T1000 (cell line): Measurements from ENCODE around the gene UBE2Q2.
"Not testable (repeated sequence)": the region's sequence is repeated elsewhere in the genome, so short reads cannot be mapped to it uniquely, and the experiment has no call there.

ENCODE experiments used
- DNase-seq: peaks from one replicate; lab custom pipeline; 2025; ENCODE audit warnings: mixed read lengths; lab: John Stamatoyannopoulos, UW

The UBE2Q2 gene

GRCh38 chr15:75842722-75843677 is at the start of gene UBE2Q2:
Gene UBE2Q2, plus strand, starts transcription at chr15:75843447. Its CDS starts 220 bp downstream, at chr15:75843667.
- peak; percentile 44 for DNase-seq

- no peak for DNase-seq
Measured at GRCh38 chr15:75796321-75796720, 46.9 kb upstream of the UBE2Q2 start.

DNA sequence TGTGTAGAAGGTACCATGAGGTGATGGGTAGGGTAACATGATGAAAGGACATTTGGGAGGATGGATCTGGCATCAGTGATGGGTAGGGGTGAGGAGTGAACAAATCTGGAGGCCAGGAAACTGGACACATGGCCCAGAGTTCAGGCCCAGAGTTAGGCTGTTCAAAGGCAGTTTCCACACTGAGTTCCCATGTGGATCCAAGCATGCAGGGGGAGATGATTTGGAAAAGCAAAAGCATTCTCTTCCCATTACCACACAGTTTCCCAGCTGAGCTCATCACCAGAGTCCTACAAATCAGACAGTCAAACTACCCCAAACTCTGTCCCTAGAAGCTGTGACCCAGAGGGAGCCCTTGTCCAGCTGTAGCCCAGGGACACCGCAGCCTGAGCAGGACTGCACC is 46.1 kb upstream of the UBE2Q2 start:
- DNase-seq, result not testable (repeated sequence)

- DNase-seq, result no peak
Measured at GRCh38 chr15:75799190-75799589, 44.1 kb upstream of the UBE2Q2 start.

DNA sequence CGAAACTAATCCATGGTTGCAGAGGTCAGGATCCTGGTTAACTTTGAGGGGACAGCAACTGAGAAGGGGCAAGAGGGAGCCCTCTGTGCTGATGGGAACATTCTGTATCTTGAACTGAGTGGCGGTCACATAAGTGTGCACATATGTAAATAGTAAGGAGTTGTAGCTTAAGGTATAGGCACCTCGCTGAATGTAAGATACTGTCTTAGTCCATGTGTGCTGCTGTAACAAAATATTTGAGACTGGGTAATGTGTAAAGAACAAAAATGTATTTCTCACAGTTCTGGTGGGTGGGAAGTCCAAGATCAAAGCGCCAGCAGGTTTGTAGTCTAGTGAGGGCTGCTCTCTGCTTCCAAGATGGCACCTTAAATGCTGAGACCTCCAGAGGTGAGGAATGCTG is 42.8 kb upstream of the UBE2Q2 start:
- DNase-seq, result not testable (repeated sequence)

DNA sequence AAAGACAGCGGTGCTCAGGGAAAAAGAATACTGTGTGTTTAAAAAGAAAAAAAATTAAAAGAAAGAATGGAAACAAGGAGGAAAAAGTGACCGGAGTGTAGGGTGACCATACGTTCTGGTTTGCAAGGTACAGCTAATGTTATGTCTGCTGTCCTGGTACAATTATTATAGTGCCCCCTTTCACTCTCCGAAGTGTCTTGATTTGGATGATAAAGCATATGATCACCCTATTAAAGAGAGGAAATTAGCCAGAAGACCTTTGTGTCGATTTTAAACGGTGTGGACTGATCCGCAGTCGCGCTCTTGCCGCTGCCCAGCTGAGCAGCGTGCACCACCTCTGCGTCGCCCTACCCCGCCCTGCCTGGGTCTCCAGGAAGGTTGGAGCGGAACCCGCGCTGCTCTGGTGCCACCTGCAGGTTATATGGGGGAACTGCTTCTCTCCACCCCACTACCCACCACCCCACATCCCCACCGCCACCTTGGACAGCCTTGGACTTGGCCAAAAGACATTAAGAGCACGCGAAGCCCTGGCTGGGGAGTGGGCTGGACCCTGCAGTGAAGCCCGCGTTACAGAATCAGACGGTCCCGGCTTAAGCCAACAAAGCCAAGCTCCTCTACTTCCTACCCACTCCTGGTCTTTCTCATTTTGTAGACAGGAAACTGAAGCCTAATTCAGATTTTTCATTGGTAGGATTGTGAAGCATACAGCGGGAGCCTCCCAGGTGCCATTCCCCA is 41.2 kb upstream of the UBE2Q2 start:
- DNase-seq, result peak; percentile 67

DNA sequence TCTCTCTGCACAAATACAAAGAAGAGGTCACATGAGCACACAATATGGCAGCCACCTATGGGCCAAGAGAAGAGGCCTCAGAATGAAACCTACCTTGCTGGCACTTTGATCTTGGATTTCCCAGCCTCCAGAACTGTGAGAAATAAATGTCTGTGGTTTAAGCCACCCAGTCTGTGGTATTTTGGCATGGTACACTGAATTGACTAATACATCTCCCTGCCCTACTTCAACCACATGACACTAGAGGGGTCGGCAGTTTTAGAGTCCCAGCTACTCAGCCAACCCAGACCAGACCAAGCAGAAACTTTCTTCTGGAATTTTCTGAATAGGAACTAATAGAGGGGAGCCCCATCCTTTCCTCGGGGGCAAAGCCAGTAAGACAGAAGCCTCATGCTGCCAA is 35.8 kb upstream of the UBE2Q2 start:
- not testable (repeated sequence) for DNase-seq

DNA sequence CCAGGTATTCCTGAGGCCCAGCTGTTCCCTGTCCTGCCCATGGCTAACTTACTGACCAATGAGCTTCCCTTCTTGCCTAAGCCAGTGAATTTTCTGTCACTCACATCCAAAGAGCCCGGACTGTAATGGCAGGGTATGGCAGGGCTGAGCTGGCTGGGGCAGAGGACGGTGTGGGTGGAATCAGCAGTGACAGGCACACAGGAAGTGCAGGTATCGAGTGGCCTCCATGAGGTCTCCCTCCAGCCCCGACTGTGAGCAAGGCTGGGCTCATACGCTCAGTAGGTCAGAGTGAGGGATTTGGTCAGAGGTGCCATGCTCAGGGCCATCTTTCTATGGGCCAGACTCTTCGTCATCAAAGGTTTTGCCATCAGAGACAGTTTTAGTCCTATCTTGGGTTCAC is 35.2 kb upstream of the UBE2Q2 start:
- not testable (repeated sequence) for DNase-seq

DNA sequence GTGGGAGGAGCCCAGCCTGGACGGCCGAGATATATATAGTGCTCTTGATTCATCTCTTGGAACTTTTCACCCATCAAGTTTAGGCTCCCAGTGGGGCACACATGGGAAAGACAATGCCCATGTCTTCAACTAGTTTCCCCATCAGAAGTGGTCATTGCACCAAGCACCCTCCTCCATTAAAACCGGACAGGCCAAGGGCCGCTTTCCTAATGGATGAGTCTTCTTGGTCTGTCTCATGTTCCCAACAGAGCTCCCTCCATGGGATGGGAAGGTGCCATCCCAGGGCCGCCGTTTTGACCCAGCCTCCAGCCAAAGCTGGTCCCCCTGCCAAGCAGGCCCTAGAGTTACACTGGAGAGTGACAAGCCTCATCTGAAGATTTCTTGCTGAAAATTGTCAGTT is 34.7 kb upstream of the UBE2Q2 start:
- no peak for DNase-seq

GRCh38 chr15:75809986-75810750 is 33.1 kb upstream of the UBE2Q2 start:
- no peak for DNase-seq

- no peak for DNase-seq
Measured at GRCh38 chr15:75810874-75811498, 32.3 kb upstream of the UBE2Q2 start.

DNA sequence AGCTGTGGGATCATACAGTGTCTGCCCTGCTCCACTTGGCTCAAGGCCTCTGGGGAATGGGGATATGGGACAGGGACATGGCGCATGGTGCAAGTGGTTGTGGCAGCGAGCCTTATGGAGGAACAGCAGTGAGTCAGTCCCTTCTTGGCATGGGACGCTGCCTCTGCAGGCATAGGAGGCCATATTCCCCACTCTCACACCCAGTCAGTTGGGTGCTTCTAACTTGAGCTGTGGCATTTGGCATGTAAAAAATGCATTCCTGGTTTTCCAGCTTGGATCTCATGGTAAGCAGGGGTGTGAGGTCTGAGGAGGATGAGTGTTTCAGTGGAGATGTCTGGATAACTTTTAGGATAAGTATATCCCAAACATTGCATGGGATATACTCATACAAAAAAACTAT is 31.6 kb upstream of the UBE2Q2 start:
- no peak for DNase-seq

GRCh38 chr15:75814794-75815193 is 28.5 kb upstream of the UBE2Q2 start:
- no peak for DNase-seq

GRCh38 chr15:75815811-75816719 is 27.2 kb upstream of the UBE2Q2 start:
- no peak for DNase-seq

DNA sequence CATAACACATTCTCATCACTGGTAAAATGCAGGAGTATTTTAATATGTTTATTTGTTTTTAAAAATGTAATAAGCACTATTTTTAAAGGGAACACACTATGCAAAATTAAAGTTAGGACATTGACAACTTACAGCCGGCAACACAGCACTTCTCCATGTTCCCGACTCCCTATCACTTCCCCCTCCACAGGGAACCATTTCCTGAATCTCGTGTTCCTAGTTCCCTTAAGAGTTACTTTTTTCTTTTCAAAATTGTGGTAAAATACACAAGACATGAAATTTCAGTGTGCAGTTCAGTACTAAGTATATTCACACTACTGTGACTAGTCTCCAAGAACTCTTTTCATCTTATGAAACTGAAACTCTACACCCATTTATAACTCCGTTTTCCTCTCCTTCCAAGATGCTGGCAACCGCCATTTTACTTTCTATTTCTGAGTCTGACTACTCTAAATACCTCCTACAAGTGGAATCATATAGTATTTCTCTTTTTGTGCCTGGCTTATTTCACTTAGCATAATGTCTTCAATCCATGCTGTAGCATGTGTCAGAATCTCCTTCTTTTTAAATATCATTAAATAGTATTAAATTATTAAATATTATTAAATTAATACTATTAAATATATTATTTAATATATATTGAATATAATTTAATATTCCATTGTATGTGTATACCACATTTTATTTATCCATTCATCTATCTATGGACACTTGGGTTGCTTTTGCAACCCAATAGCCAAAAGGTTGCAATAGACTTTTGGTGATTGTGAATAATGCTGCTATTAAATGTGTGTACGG is 25.9 kb upstream of the UBE2Q2 start:
- DNase-seq, result no peak

DNA sequence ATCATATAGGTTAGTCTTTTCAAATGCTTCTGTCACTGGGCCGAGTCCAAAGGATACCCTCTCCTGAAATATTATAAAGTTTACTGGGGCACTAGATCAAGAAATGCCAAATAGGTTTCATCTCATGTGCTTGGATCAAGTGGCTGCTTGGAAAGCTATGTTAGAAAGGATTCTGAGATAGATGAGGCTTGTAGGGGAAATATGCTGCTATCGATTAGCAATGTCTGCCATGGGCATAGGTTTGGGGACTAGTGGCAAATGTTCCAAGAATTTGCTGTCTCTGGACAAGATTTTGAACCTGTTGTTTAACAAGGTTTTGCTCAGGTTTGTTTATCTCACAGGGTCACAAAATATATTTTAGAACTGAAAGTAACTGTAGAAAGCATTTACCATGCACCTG is 23.0 kb upstream of the UBE2Q2 start:
- no peak for DNase-seq

- no peak for DNase-seq
Measured at GRCh38 chr15:75821786-75822345, 21.4 kb upstream of the UBE2Q2 start.

DNA sequence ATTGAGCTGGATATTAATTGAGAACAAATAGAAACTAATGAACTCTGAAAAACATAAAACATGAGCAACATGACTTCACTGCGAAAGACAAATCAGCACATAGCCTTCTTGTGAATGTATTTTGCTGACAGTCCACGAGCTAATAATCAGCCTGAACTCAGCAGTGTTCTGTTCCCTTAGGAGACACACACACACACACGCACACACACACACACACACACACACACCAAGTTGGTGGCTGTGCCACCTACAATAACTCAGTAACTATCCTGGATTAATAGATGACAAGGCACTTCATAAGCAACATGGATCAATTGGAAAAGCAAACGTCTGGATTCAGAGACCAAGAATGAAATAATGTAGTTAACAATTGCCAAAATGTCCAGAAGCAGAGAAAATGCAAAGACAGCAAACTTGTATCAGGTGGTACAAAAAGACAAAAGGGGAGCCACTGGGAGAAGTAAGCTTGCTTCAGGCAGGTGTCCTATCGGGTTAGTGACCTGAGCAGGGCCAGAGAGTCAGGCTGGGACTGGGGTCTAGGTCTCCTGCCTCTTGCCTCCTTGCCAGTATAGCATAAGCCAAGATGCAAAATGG is 20.5 kb upstream of the UBE2Q2 start:
- DNase-seq, result no peak
